Measurements from ENCODE around the gene MRPL48. TPM values are rescaled to one million over a fixed set of nuclear protein-coding genes. Genes with fewer than 3 reads are reported as not detected.

Gene MRPL48
- total and polyA plus RNA-seq, 2 of the 8 experiments (the other 6 are each of a cell fraction or from before 2014, with no cell fraction given): 34.9 to 59.9 TPM

DNA sequence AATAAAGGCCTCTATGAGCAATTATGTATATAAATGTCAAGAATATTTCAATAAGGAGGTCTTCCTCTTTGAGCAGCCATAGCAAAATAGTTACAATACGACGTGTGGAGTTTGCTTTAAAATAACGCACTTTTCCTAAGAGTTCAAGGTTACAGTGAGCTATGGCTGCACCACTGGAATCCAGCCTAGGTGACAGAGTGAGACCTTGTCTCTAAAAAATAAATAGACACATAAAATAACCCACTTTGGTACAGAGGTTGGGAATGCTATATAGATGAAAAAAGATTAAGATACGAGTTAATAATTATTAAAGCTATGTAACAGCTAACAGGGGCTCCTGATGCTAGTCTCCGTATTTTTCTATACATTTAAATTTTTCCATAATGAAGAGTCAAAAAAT, 39.4 kb upstream of the MRPL48 start:
- FAIRE-seq (no peak), DNase-seq (ENCODE audit: low read depth in 1 of 2, low spot score in 2 of 2) (no peak)
- Histone ChIP-seq H2BK5ac (ENCODE audit: low read depth, low read length) (no peak overlapping the region), H3K4me1 (replicated peaks in 1 of 4; ENCODE audit: control insufficient read depth in 3 of 4, insufficient read depth in 4 of 4, low read length in 3 of 4) (no peaks in the 10 kb centered on the region; a peak in 1 of 7 replicates), H3K79me2 (ENCODE audit: control insufficient read depth in 1 of 2, insufficient read depth in 2 of 2, low read length in 2 of 2) (peaks cover 26 to 92% of the 10 kb centered on the region in 2 experiments), H2BK12ac (ENCODE audit: low read depth, low read length) (no peak overlapping the region), H4K20me1 (replicated peaks in 1 of 2; ENCODE audit: control insufficient read depth in 1 of 2, insufficient read depth in 2 of 2, low read length in 2 of 2) (peaks cover 5 to 20% of the 10 kb centered on the region in 2 experiments), H3K9ac (replicated peaks in 1 of 4; ENCODE audit: extremely low read depth in 1 of 4, low read depth in 3 of 4, low read length in 3 of 4) (no peak overlapping the region), H3K27ac (ENCODE audit: low read depth, low read length) (no peak overlapping the region), H4K5ac (ENCODE audit: insufficient read length, low read depth, low read length) (no peak overlapping the region), H3K4ac (replicated peaks; ENCODE audit: insufficient read length, low read depth, low read length) (no peak overlapping the region), H2BK20ac (ENCODE audit: low read length) (no peak overlapping the region), H3K56ac (replicated peaks; ENCODE audit: insufficient read length, low read depth, low read length) (no peak overlapping the region), H4K8ac (ENCODE audit: extremely low read depth, insufficient read depth, low read length) (no peak overlapping the region), H3K9me3 (ENCODE audit: insufficient read depth in 2 of 2, low read depth in 1 of 2, low read length in 1 of 2) (no peaks in the 10 kb centered on the region), H4K91ac (replicated peaks; ENCODE audit: insufficient read length, low read length) (no peak overlapping the region), H3K4me3 (ENCODE audit: extremely low read depth in 1 of 4, insufficient read depth in 2 of 4, low read depth in 3 of 4, low read length in 4 of 4) (no peak overlapping the region), H3K36me3 (ENCODE audit: control insufficient read depth in 2 of 4, insufficient read depth in 4 of 4, low read length in 3 of 4) (no peaks in the 10 kb centered on the region), H2AFZ (ENCODE audit: low read length) (no peak overlapping the region), H3K23ac (ENCODE audit: insufficient read length) (no peak overlapping the region), H3K79me1 (ENCODE audit: low read depth, low read length) (peaks cover 37% of the 10 kb centered on the region), H3K23me2 (ENCODE audit: low read depth, low read length) (no peaks in the 10 kb centered on the region), H2BK15ac (ENCODE audit: low read length) (no peak overlapping the region), H2BK120ac (replicated peaks; ENCODE audit: low read depth, low read length) (no peak overlapping the region), H3K18ac (ENCODE audit: extremely low read depth, low read length) (no peak overlapping the region), H3K27me3 (replicated peaks in 1 of 4; ENCODE audit: control insufficient read depth in 3 of 4, extremely low read depth in 1 of 4, insufficient read depth in 3 of 4, low read length in 3 of 4) (no peaks in the 10 kb centered on the region), H3K4me2 (ENCODE audit: insufficient read depth in 1 of 2, low read depth in 2 of 2, low read length in 2 of 2) (no peak overlapping the region), H2AK5ac (ENCODE audit: low read depth, low read length) (no peak overlapping the region), H3K14ac (ENCODE audit: insufficient read length) (no peak overlapping the region)
- no peak for TF ChIP-seq BACH1 (IDR thresholded peaks at IDR 0.05; ENCODE audit: low read length)
- no peak for TF ChIP-seq ASH2L (IDR thresholded peaks at IDR 0.05; ENCODE audit: low read length)
- TF ChIP-seq POU5F1 (IDR thresholded peaks at IDR 0.05; ENCODE audit: low read depth, low read length): no peak
- TF ChIP-seq CTBP2 (IDR thresholded peaks at IDR 0.05; ENCODE audit: borderline replicate concordance, insufficient read depth, insufficient read length, low read length): no peak
- no peak for TF ChIP-seq KDM5A (IDR thresholded peaks at IDR 0.05; ENCODE audit: low read length)
- TF ChIP-seq KDM4A (IDR thresholded peaks at IDR 0.05; ENCODE audit: low read depth, low read length, severe bottlenecking): no peak
- WGBS, 2 experiments (ENCODE audit: extremely low coverage in 1 of 2, insufficient coverage in 1 of 2, insufficient read length in 1 of 2, insufficient replicate concordance in 2 of 2, low coverage in 1 of 2, low lambda C conversion rate in 2 of 2, missing lambda C conversion rate in 1 of 2): 95% methylated on average over 5 of the region's 5 CpGs; no CpG with 5 or more reads in 1 of the 2 experiments
- ChIA-PET CTCF (ENCODE audit: partially characterized antibody) (interaction anchor here (1.1 to 2.2 kb wide), 2 partner anchors 16 to 19 kb away, joined by 3 to 8 read pairs; no protein-coding TSS in a partner anchor), POLR2A (ENCODE audit: partially characterized antibody) (interaction anchor here (1.0 to 2.8 kb wide), 5 partner anchors 11 to 118 kb away, joined by 3 to 9 read pairs (median 4); partner anchors contain the start of genes MRPL48 and RAB6A)
